HepG2 (cell line): Measurements from ENCODE around the gene STARD10. TPM values are rescaled to one million over a fixed set of nuclear protein-coding genes. Genes with fewer than 3 reads are reported as not detected.

Source experiments
- ARID5B ChIP-seq: IDR thresholded peaks from 2 replicates; pipeline ENCODE4 v1.4.0; 2020; ENCODE audit warnings: mild to moderate bottlenecking, missing genetic modification reagents
- CEBPB ChIP-seq: IDR thresholded peaks from 2 replicates; pipeline ENCODE4 v1.6.1; 2011; ENCODE audit warnings: low read depth, low read length, improper control_type of control experiment, borderline replicate concordance
- EP300 ChIP-seq, 3 experiments: sonication (generic) in 1 of 3; formaldehyde crosslinking in 1 of 3; IDR thresholded peaks; 2 replicates each; pipeline versions ENCODE4 v1.5.1 to v1.6.1; 2011 to 2020; ENCODE audit warnings: low read depth in 2 of 3, low read length in 2 of 3, borderline replicate concordance in 1 of 3, improper control_type of control experiment in 1 of 3, mild to moderate bottlenecking in 1 of 3, missing genetic modification reagents in 1 of 3, moderate library complexity in 1 of 3
- FOXA3 ChIP-seq: IDR thresholded peaks from 2 replicates; pipeline ENCODE4 v1.6.1; 2016; ENCODE audit warnings: missing genetic modification reagents, missing compliant biosample characterization
- FOXP1 ChIP-seq, 2 experiments: fragments of 450-650 bp in 1 of 2; IDR thresholded peaks; 2 replicates each; pipeline ENCODE4 v1.6.1; 2017 to 2018; ENCODE audit warnings: antibody characterized with exemption in 1 of 2
- GATAD2A ChIP-seq: IDR thresholded peaks from 2 replicates; pipeline ENCODE4 v1.6.1; 2016
- HDAC2 ChIP-seq: sonication (generic); formaldehyde crosslinking; IDR thresholded peaks from 2 replicates; pipeline ENCODE4 v1.4.0; 2020; ENCODE audit warnings: missing genetic modification reagents
- HOXA3 ChIP-seq: sonication (generic); formaldehyde crosslinking; IDR thresholded peaks from 2 replicates; pipeline ENCODE4 v1.5.0; 2020; ENCODE audit warnings: missing genetic modification reagents
- KDM1A ChIP-seq: IDR thresholded peaks from 2 replicates; pipeline ENCODE4 v1.6.1; 2016; ENCODE audit warnings: missing compliant biosample characterization
- MAFF ChIP-seq: IDR thresholded peaks from 2 replicates; pipeline ENCODE4 v1.6.1; 2011; ENCODE audit warnings: low read depth, low read length, improper control_type of control experiment
- MAFK ChIP-seq, 2 experiments: IDR thresholded peaks in 1 of 2; conservative IDR thresholded peaks in 1 of 2; 2 replicates each; pipeline ENCODE4 v1.6.1; 2011; ENCODE audit warnings: improper control_type of control experiment in 2 of 2, low read length in 2 of 2
- MLXIP ChIP-seq: sonication (generic); formaldehyde crosslinking; IDR thresholded peaks from 2 replicates; pipeline ENCODE4 v1.9.0; 2021; ENCODE audit warnings: missing genetic modification reagents, borderline replicate concordance
- RCOR2 ChIP-seq: IDR thresholded peaks from 2 replicates; pipeline ENCODE4 v1.6.1; 2016; ENCODE audit warnings: missing biosample characterization, missing genetic modification reagents
- SALL1 ChIP-seq: sonication (generic); formaldehyde crosslinking; IDR thresholded peaks from 2 replicates; pipeline ENCODE4 v1.8.0; 2022; ENCODE audit warnings: mild to moderate bottlenecking, missing genetic modification reagents
- TCF7 ChIP-seq: sonication (generic); IDR thresholded peaks from 2 replicates; pipeline ENCODE4 v1.6.1; 2016; ENCODE audit warnings: antibody characterized with exemption, low read depth
- THAP11 ChIP-seq: IDR thresholded peaks from 2 replicates; pipeline ENCODE4 v1.6.1; 2016; ENCODE audit warnings: missing biosample characterization, missing genetic modification reagents
- ZMYM3 ChIP-seq: sonication (generic); formaldehyde crosslinking; IDR thresholded peaks from 2 replicates; pipeline ENCODE4 v1.5.1; 2020; ENCODE audit warnings: mild to moderate bottlenecking, missing genetic modification reagents
- ZNF770 ChIP-seq: sonication (generic); formaldehyde crosslinking; IDR thresholded peaks from 2 replicates; pipeline ENCODE4 v1.5.0; 2020; ENCODE audit warnings: mild to moderate bottlenecking, missing genetic modification reagents
- polyA plus RNA-seq, 8 experiments: library from polyadenylated mRNA; depleted of rRNA in 3 of 8; stranded (reverse) in 7 of 8; unstranded in 1 of 8; fragments of >200 nt; fragmentation: Illumina TruSeq in 4 of 8; extraction: Trizol in 4 of 8; gene quantifications; 2 replicates each; pipeline versions ENCODE4 v1.2.1 to v1.2.3, GENCODE V29; 2011 to 2016; ENCODE audit warnings: low read depth in 4 of 8, missing spikeins in 1 of 8, mixed read lengths in 1 of 8; ENCODE audit not compliant: insufficient read depth in 1 of 8
- total RNA-seq, 5 experiments: library from RNA; depleted of rRNA; stranded (reverse); fragments of >200 nt; fragmentation: Illumina TruSeq; extraction: Trizol; gene quantifications; 2 replicates each; pipeline ENCODE4 v1.2.3, GENCODE V29; 2016; ENCODE audit warnings: low read depth in 1 of 5

The STARD10 gene
- total and polyA plus RNA-seq, 2 of the 13 experiments (the other 11 are each of a cell fraction or from before 2014, with no cell fraction given) = 260 to 341 TPM

- TF ChIP-seq ZNF770 (CRISPR knock-in tag) (peak; percentile 97), KDM1A (peak; percentile 42; the same call in 1 of the 2 replicates), RCOR2 (0 out of 2 replicates have a peak, but pooled peaks have one; percentile 25), ZMYM3 (CRISPR knock-in tag) (peak; percentile 80), MAFK (conservative IDR thresholded peaks at IDR 0.05 in 1 of 2, IDR thresholded peaks at IDR 0.05 in 1 of 2; ENCODE audit: low read length in 2 of 2) (peak in 1 of 2 experiments; percentile 19; a peak in 1 of 4 replicates), FOXP1 (IDR thresholded peaks at IDR 0.05) (no peak), FOXP1 (CRISPR knock-in tag; IDR thresholded peaks at IDR 0.05) (peak; percentile 52; the same call in 1 of the 2 replicates), SALL1 (peak; percentile 45; the same call in 1 of the 2 replicates), TCF7 (0 out of 2 replicates have a peak, but pooled peaks have one; percentile 9), HOXA3 (CRISPR knock-in tag) (no peak), HDAC2 (CRISPR knock-in tag) (peak; percentile 57; the same call in 1 of the 2 replicates), CEBPB (peak; percentile 86), EP300 (IDR thresholded peaks at IDR 0.05; ENCODE audit: low read depth in 2 of 2, low read length in 2 of 2) (peak in 1 of 2 experiments; percentile 39; a peak in 1 of 4 replicates), EP300 (CRISPR knock-in tag; IDR thresholded peaks at IDR 0.05; ENCODE audit: borderline replicate concordance) (no peak), ARID5B (CRISPR knock-in tag) (peak; percentile 39; the same call in 1 of the 2 replicates), FOXA3 (CRISPR knock-in tag) (peak; percentile 57; the same call in 1 of the 2 replicates), MAFF (peak; percentile 22; the same call in 1 of the 2 replicates), GATAD2A (peak; percentile 58; the same call in 1 of the 2 replicates), MLXIP (no peak), THAP11 (peak; percentile 45; the same call in 1 of the 2 replicates)
Measured at GRCh38 chr11:72807021-72807693, 13.3 kb upstream of the STARD10 start (continued).
